Activated T-helper 9 cell treated with anti-CD3 and anti-CD28 coated beads, Interleukin-2, amount 50 U/mL, for 16 hours (primary cell): ENCODE results near the gene CACUL1.
"Not testable (repeated sequence)": the region's sequence is repeated elsewhere in the genome, so short reads cannot be mapped to it uniquely, and the experiment has no call there.

ENCODE experiments used
- DNase-seq: peaks from one replicate; pipeline ENCODE4 v3.0.0-alpha.2; 2020; ENCODE audit warnings: low read depth

CACUL1 gene

GRCh38 chr10:118768041-118768919 is 13.5 kb upstream of the CACUL1 start:
- no peak for DNase-seq

GRCh38 chr10:118767297-118768040 is 12.7 kb upstream of the CACUL1 start:
- no peak for DNase-seq

- no peak for DNase-seq
Measured at GRCh38 chr10:118764195-118764594, 9.4 kb upstream of the CACUL1 start.

GRCh38 chr10:118763202-118763988 is 8.6 kb upstream of the CACUL1 start:
- DNase-seq: no peak

GRCh38 chr10:118760265-118760664 is 5.5 kb upstream of the CACUL1 start:
- DNase-seq: no peak

- DNase-seq: no peak
Measured at GRCh38 chr10:118758449-118758848, 3.7 kb upstream of the CACUL1 start.

GRCh38 chr10:118754229-118754555 is 578 bp downstream of the CACUL1 start:
- DNase-seq: peak; percentile 21

GRCh38 chr10:118753331-118754228 is 1.2 kb downstream of the CACUL1 start:
- DNase-seq: no peak

GRCh38 chr10:118752409-118752808 is 2.4 kb downstream of the CACUL1 start:
- no peak for DNase-seq

GRCh38 chr10:118751265-118751664 is 3.5 kb downstream of the CACUL1 start:
- DNase-seq: no peak

- no peak for DNase-seq
Measured at GRCh38 chr10:118748041-118748440, 6.7 kb downstream of the CACUL1 start.

- DNase-seq: no peak
Measured at GRCh38 chr10:118746246-118746645, 8.5 kb downstream of the CACUL1 start.

- no peak for DNase-seq
Measured at GRCh38 chr10:118745056-118745455, 9.7 kb downstream of the CACUL1 start.

GRCh38 chr10:118744346-118744918 is 10.3 kb downstream of the CACUL1 start:
- DNase-seq: not testable (repeated sequence)

- no peak for DNase-seq
Measured at GRCh38 chr10:118742782-118743181, 12.0 kb downstream of the CACUL1 start.

- no peak for DNase-seq
Measured at GRCh38 chr10:118742032-118742431, 12.7 kb downstream of the CACUL1 start.

GRCh38 chr10:118738406-118738805 is 16.4 kb downstream of the CACUL1 start:
- DNase-seq: no peak

GRCh38 chr10:118737603-118738302 is 17.0 kb downstream of the CACUL1 start:
- DNase-seq: no peak

- DNase-seq: no peak
Measured at GRCh38 chr10:118735294-118735693, 19.5 kb downstream of the CACUL1 start.

- no peak for DNase-seq
Measured at GRCh38 chr10:118734475-118734874, 20.3 kb downstream of the CACUL1 start.
